Neuron (in vitro differentiated cells): ENCODE data around the gene PIM3.

Experiments used
- H2AFZ ChIP-seq: one replicate; pipeline ENCODE4 v1.6.1; 2013; ENCODE audit warnings: low read depth, mild to moderate bottlenecking, inconsistent platforms, low read length, moderate library complexity
- H3K27me3 ChIP-seq: one replicate; pipeline ENCODE4 v1.6.1; 2013; ENCODE audit warnings: low read length; ENCODE audit not compliant: insufficient read depth
- H3K36me3 ChIP-seq: one replicate; pipeline ENCODE4 v1.6.1; 2013; ENCODE audit warnings: low read length; ENCODE audit not compliant: insufficient read depth
- H3K4me1 ChIP-seq: one replicate; pipeline ENCODE4 v1.6.1; 2013; ENCODE audit warnings: low read length; ENCODE audit not compliant: insufficient read depth
- H3K4me3 ChIP-seq: 2 replicates; pipeline ENCODE4 v1.5.1; 2013; ENCODE audit warnings: mild to moderate bottlenecking, low read length, moderate library complexity
- H3K9me3 ChIP-seq: one replicate; pipeline ENCODE4 v1.6.1; 2013; ENCODE audit warnings: low read length

PIM3 gene

GRCh38 chr22:49995361-49996118, 35.0 kb downstream of the PIM3 start:
- H3K4me1 ChIP-seq, result no peaks in the 10 kb centered on the region
- no peak overlapping the region for H3K4me3 ChIP-seq
- H3K27me3 ChIP-seq, result peaks cover 27% of the 10 kb centered on the region
- no peak overlapping the region for H2AFZ ChIP-seq
- no peaks in the 10 kb centered on the region for H3K36me3 ChIP-seq
- H3K9me3 ChIP-seq, result no peaks in the 10 kb centered on the region

DNA sequence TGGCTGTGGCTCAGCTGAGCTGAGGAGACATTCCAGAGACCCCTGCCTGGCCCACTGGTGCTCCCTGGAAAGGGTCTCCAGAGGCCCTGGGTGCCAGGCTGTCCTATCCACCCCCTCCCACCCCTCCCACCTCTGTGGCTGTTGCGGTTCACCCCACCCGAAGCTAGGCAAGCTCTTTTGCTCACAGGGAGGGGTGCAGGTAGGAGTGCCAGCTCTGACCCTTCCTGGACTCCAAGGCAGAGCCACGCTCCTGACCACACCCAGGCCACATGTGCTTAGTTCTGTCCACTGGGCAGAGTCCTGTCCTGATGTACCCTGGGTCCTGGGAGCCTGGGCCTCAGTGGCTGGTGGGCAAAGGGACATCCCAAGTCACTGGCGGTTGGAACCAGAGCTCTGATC, 35.5 kb downstream of the PIM3 start:
- Histone ChIP-seq H2AFZ (no peak overlapping the region), H3K27me3 (peaks cover 33% of the 10 kb centered on the region), H3K36me3 (no peaks in the 10 kb centered on the region), H3K9me3 (no peaks in the 10 kb centered on the region), H3K4me1 (no peaks in the 10 kb centered on the region), H3K4me3 (no peak overlapping the region)

DNA sequence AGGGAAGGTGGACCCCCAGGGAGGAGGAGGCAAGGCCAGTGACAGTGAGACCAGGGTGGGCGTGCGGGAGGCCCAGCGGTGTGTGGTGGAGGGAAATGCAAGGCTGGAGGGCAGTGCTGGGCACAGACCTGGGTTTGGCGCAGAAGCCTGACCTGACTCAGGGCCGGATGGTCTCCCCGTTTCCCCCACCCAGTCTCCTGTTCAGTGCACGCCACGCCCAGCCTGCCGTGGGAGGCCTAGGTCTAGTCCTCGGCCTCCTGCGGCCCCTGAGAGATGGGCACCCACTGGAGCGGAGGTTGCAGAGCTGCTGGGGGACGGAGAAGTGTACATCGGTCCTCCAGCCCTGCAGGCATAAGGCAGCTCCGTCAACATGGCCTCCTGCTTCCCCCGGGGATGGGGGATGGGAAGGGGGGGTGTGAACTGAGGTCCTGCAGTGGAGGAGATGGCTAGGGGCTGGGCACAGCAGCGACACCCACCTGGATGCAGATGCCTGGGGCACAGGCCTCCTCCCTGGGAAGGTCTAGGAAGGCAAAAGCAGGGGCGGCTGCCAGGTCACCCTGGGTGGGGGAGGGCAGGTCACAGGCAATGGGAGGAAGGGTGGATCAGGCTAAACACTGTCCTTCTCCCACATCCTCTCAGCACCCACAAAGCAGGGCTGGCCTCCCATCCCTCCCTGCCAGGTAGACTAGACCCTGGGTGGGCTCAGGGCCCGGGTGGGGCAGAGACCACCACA, 36.1 kb downstream of the PIM3 start:
- Histone ChIP-seq H2AFZ (no peak overlapping the region), H3K9me3 (no peaks in the 10 kb centered on the region), H3K4me3 (no peak overlapping the region), H3K36me3 (no peaks in the 10 kb centered on the region), H3K27me3 (peaks cover 39% of the 10 kb centered on the region), H3K4me1 (no peaks in the 10 kb centered on the region)

DNA sequence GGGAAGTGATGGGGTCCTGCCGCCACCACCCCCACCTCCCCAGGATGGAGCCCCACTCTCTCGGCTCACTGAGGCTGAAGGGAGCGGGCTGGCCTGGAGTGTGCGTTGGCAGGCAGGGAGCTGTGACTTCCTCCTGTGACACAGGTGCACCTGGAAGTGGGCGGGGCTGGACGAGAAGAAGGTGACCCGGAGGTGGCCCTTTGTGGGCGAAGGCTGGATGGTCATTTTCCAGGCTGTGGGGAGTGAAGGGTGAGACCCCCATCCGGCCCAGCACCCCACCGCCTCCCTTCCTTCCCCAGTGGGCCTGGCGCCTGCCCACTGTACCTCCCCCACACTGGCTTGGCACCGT, 36.7 kb downstream of the PIM3 start:
- no peak overlapping the region for H3K4me3 ChIP-seq

GRCh38 chr22:49997932-49998717, 37.6 kb downstream of the PIM3 start:
- H3K9me3 ChIP-seq, result no peaks in the 10 kb centered on the region
- no peak overlapping the region for H3K4me3 ChIP-seq
- H2AFZ ChIP-seq, result no peak overlapping the region
- no peaks in the 10 kb centered on the region for H3K36me3 ChIP-seq
- H3K4me1 ChIP-seq, result no peaks in the 10 kb centered on the region
- peaks cover 50% of the 10 kb centered on the region for H3K27me3 ChIP-seq

More for the DNA sequence above, 36.7 kb downstream of the PIM3 start:
- Histone ChIP-seq H3K9me3 (no peaks in the 10 kb centered on the region), H3K36me3 (no peaks in the 10 kb centered on the region), H3K27me3 (peaks cover 44% of the 10 kb centered on the region), H3K4me1 (no peaks in the 10 kb centered on the region), H2AFZ (no peak overlapping the region)

DNA sequence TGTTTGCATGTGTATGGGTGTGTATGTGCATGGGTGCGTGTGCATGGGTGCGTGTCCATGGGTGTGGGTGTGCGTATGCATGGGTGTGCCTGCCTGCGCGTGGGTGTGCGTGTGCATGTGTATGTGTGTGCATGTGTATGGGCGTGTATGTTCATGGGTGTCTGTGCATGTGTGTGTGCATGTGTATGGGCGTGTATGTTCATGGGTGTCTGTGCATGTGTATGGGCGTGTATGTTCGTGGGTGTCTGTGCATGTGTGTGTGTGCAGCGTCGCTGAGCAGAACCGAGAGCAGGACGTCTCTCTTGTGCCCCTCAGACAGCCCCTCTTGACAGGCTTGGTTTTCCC, 38.1 kb downstream of the PIM3 start:
- Histone ChIP-seq H3K4me1 (no peaks in the 10 kb centered on the region), H3K27me3 (peaks cover 50% of the 10 kb centered on the region), H3K9me3 (no peaks in the 10 kb centered on the region), H2AFZ (no peak overlapping the region), H3K36me3 (no peaks in the 10 kb centered on the region), H3K4me3 (no peak overlapping the region)

GRCh38 chr22:49999063-49999945, 38.7 kb downstream of the PIM3 start:
- peaks cover 50% of the 10 kb centered on the region for H3K27me3 ChIP-seq
- H2AFZ ChIP-seq, result no peak overlapping the region
- no peaks in the 10 kb centered on the region for H3K9me3 ChIP-seq
- H3K4me3 ChIP-seq, result no peak overlapping the region
- no peaks in the 10 kb centered on the region for H3K4me1 ChIP-seq
- H3K36me3 ChIP-seq, result no peaks in the 10 kb centered on the region

DNA sequence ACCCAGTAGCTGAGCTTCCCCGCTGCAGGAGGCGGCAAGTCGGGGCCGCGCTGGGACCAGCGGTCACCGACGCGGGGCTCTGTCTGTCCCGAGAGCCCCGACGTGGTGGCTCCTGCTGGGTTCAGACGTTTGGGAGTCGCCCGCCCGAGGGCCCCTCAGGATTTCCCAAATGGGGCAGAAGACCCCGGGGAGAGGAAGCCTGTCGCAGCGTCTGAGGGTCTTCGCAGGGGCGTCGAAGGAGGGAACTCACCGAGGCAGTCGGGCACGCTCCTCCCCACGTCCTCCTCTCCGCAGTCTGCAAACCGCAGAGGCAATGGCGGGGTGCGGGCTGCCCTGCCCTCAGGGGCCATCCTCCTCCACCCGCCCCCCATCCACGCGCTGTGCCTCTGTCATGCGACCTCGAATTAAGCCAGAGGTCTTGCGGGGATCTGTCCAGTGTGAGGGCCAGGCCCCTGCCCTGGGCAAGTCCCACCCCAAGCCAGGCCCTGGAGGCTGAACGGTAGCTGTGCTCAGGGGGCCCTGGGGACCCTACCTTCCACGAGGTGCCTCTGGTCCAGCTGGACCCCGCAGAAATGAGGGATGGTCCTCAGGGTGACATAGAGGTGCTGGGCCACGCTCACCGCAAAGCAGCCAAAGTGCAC, 39.5 kb downstream of the PIM3 start:
- Histone ChIP-seq H3K36me3 (no peaks in the 10 kb centered on the region), H2AFZ (no peak overlapping the region), H3K4me1 (no peaks in the 10 kb centered on the region), H3K27me3 (peaks cover 50% of the 10 kb centered on the region), H3K9me3 (no peaks in the 10 kb centered on the region), H3K4me3 (no peak overlapping the region)

GRCh38 chr22:50000587-50001387, 40.2 kb downstream of the PIM3 start:
- H3K4me3 ChIP-seq, result no peak overlapping the region
- H2AFZ ChIP-seq, result no peak overlapping the region
- H3K4me1 ChIP-seq, result no peaks in the 10 kb centered on the region
- H3K36me3 ChIP-seq, result no peaks in the 10 kb centered on the region
- no peaks in the 10 kb centered on the region for H3K9me3 ChIP-seq
- H3K27me3 ChIP-seq, result peaks cover 53% of the 10 kb centered on the region

DNA sequence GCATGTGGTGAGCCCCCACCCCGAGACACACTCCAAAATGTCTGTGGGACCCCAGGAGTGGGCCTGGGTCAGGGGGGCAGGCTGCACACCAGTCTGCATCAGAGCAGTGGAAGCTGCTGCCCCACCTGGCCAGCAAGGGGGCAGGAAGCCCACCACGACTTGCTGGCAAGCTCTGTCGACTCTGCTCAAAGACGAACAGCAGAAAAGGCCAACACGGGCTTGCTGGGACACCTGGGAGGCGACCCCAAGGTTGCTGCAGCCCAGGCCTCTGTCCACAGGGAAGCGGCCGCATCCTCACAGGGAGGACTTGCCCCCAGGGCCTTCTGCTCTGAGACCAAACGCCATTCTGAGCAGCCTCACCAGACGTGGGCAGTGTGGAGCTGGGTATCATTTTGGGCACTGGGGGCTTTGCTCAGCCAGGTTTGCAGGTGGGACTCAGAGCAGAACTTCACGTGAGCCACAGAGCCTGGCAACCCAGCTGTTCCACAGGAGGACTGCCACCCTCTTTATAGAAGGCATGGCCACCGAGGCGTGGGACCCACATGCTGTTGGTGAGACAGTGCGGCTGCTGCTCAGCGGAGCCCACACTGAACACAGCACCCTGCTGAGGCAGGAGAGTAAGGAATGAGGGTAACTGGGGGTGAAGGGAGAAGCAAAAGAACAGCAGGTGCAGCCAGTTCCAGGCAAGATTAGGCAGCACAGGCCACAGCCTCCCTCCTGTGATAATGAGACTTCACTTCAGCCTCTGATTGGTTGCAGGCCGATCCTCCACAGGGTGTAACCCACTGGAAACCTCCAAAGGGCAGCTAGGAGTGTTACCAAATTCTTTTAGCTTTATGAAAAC, 41.0 kb downstream of the PIM3 start:
- Histone ChIP-seq H2AFZ (no peak overlapping the region), H3K4me3 (no peak overlapping the region), H3K36me3 (no peaks in the 10 kb centered on the region), H3K27me3 (peaks cover 57% of the 10 kb centered on the region), H3K9me3 (no peaks in the 10 kb centered on the region), H3K4me1 (no peaks in the 10 kb centered on the region)

DNA sequence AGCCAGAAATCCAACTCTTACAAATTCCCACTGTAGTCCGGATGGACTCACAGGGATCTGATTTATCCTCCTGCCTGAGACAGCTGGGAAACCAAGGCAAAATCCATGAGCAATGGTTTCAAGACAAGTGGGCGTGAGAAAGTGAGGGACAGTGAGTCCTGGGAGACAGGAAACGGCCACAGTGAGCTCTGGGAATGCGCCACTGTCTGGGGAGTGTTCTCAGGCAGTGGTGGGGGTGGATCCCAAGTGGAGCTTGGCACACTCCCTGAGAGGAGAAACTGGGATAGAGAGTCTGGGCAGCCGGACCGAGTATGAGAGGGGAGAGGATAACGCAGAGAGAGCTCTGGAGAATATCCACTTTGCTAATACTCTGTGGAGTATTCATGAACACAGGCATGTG, 42.2 kb downstream of the PIM3 start:
- H3K4me3 ChIP-seq, result no peak overlapping the region
- H3K36me3 ChIP-seq, result no peaks in the 10 kb centered on the region
- peaks cover 57% of the 10 kb centered on the region for H3K27me3 ChIP-seq

More for the DNA sequence above, 42.2 kb downstream of the PIM3 start:
- H3K9me3 ChIP-seq, result no peaks in the 10 kb centered on the region
- no peaks in the 10 kb centered on the region for H3K4me1 ChIP-seq
- H2AFZ ChIP-seq, result no peak overlapping the region
